Astrocyte (in vitro differentiated cells and primary cell): ENCODE results near the gene PHKG2.

ENCODE experiments used
- EZH2 ChIP-seq: IDR thresholded peaks from 2 replicates; pipeline ENCODE4 v1.6.1; 2012; ENCODE audit warnings: mild to moderate bottlenecking, low read length, inconsistent platforms; ENCODE audit not compliant: insufficient read depth
- TF ChIP-seq, protein P1 (sequence below): IDR thresholded peaks from 2 replicates; pipeline ENCODE4 v1.5.1; 2011; ENCODE audit warnings: low read depth, mild to moderate bottlenecking, inconsistent platforms, low read length, moderate library complexity; ENCODE audit not compliant: insufficient read depth

GRCh38 chr16:30761928-30762902, 14.0 kb downstream of the PHKG2 start, which contains the start of the genes CFAP119 and RNF40:
- no peak for TF ChIP-seq EZH2
- TF ChIP-seq, protein P1, sequence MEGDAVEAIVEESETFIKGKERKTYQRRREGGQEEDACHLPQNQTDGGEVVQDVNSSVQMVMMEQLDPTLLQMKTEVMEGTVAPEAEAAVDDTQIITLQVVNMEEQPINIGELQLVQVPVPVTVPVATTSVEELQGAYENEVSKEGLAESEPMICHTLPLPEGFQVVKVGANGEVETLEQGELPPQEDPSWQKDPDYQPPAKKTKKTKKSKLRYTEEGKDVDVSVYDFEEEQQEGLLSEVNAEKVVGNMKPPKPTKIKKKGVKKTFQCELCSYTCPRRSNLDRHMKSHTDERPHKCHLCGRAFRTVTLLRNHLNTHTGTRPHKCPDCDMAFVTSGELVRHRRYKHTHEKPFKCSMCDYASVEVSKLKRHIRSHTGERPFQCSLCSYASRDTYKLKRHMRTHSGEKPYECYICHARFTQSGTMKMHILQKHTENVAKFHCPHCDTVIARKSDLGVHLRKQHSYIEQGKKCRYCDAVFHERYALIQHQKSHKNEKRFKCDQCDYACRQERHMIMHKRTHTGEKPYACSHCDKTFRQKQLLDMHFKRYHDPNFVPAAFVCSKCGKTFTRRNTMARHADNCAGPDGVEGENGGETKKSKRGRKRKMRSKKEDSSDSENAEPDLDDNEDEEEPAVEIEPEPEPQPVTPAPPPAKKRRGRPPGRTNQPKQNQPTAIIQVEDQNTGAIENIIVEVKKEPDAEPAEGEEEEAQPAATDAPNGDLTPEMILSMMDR: no peak
